GM18951 (cell line): ENCODE data around the gene SELPLG.

ENCODE experiments used
- POLR2A ChIP-seq: IDR thresholded peaks from 4 replicates; pipeline ENCODE4 v1.6.1; 2011; ENCODE audit warnings: mild to moderate bottlenecking; ENCODE audit not compliant: insufficient read length, insufficient read depth; ENCODE audit errors: extremely low read depth
- in situ Hi-C: fragments of 300-500 bp; cut with MboI; formaldehyde crosslinking; loops from one replicate; pipeline ENCODE4 v1.12.0; 2022; ENCODE audit warnings: low sequenced_read_pairs, mixed read lengths, inconsistent platforms; ENCODE audit not compliant: unreplicated experiment

Gene SELPLG

GRCh38 chr12:108605000-108605689 is 28.5 kb downstream of the SELPLG start:
- in situ Hi-C loops: no loop called here
- TF ChIP-seq POLR2A: no peak

- TF ChIP-seq POLR2A: no peak
- in situ Hi-C loops: no loop called here
Observed at GRCh38 chr12:108604208-108604941, 29.3 kb downstream of the SELPLG start.

GRCh38 chr12:108603743-108604142 is 30.0 kb downstream of the SELPLG start:
- TF ChIP-seq POLR2A: no peak
- in situ Hi-C loops: no loop called here

GRCh38 chr12:108602976-108603704 is 30.6 kb downstream of the SELPLG start:
- TF ChIP-seq POLR2A: no peak
- in situ Hi-C loops: no loop called here

- in situ Hi-C loops: no loop called here
- no peak for TF ChIP-seq POLR2A
Observed at GRCh38 chr12:108602209-108602705, 31.4 kb downstream of the SELPLG start.

- TF ChIP-seq POLR2A: no peak
- in situ Hi-C loops: no loop called here
Observed at GRCh38 chr12:108600702-108601007, 33.0 kb downstream of the SELPLG start.

- TF ChIP-seq POLR2A: no peak
- in situ Hi-C loops: no loop called here
Observed at GRCh38 chr12:108599948-108600701, 33.6 kb downstream of the SELPLG start.

- in situ Hi-C loops: no loop called here
- TF ChIP-seq POLR2A: no peak
Observed at GRCh38 chr12:108599541-108599940, 34.2 kb downstream of the SELPLG start.

GRCh38 chr12:108598553-108599250 is 35.0 kb downstream of the SELPLG start:
- no peak for TF ChIP-seq POLR2A
- in situ Hi-C loops: no loop called here

GRCh38 chr12:108597559-108598471 is 35.9 kb downstream of the SELPLG start, which contains the start of gene TMEM119:
TMEM119 (minus strand) TSS chr12:108598084; CDS start chr12:108592383, 5,701 bp downstream.
- in situ Hi-C loops: no loop called here
- TF ChIP-seq POLR2A: no peak

GRCh38 chr12:108596854-108597558 is 36.7 kb downstream of the SELPLG start:
- in situ Hi-C loops: no loop called here
- no peak for TF ChIP-seq POLR2A
